Liver (tissue), 9 donors: ENCODE data around the gene KIR3DL1. TPM values are rescaled to one million over a fixed set of nuclear protein-coding genes. Genes with fewer than 3 reads are reported as not detected.
A peak's percentile ranks its signal among the peaks of the same experiment; 100 is the strongest.

ENCODE experiments used
- DNase-seq: peaks from one replicate; pipeline ENCODE4 v3.0.0-alpha.2; 2017; ENCODE audit warnings: low spot score
- H3K27ac ChIP-seq, 2 donors: one replicate each; pipeline ENCODE4 v1.7.0; 2013; ENCODE audit warnings: inconsistent platforms in 2 of 2, low read length in 2 of 2, control low read depth in 1 of 2, low read depth in 1 of 2, mild to moderate bottlenecking in 1 of 2
- H3K27me3 ChIP-seq, 4 donors: one replicate each; pipeline versions ENCODE4 v1.6.1 to v1.7.0; 2013; ENCODE audit warnings: low read length in 3 of 4, inconsistent platforms in 1 of 4, mild to moderate bottlenecking in 1 of 4, moderate library complexity in 1 of 4; ENCODE audit not compliant: control insufficient read depth in 4 of 4, insufficient read depth in 4 of 4
- H3K36me3 ChIP-seq, 4 donors: one replicate each; pipeline versions ENCODE4 v1.6.1 to v1.7.0; 2013; ENCODE audit warnings: low read length in 3 of 4, mild to moderate bottlenecking in 3 of 4, low read depth in 1 of 4, moderate library complexity in 1 of 4; ENCODE audit not compliant: control insufficient read depth in 4 of 4, insufficient read depth in 3 of 4
- H3K4me1 ChIP-seq, 4 donors: one replicate each; pipeline versions ENCODE4 v1.6.1 to v1.7.0; 2013; ENCODE audit warnings: low read length in 3 of 4, mild to moderate bottlenecking in 3 of 4, moderate library complexity in 1 of 4; ENCODE audit not compliant: control insufficient read depth in 4 of 4, insufficient read depth in 4 of 4
- H3K4me3 ChIP-seq, 3 donors: one replicate each; pipeline versions ENCODE4 v1.6.1 to v1.7.0; 2013; ENCODE audit warnings: low read length in 3 of 3, control low read depth in 1 of 3, low read depth in 1 of 3, mild to moderate bottlenecking in 1 of 3
- H3K9ac ChIP-seq, 2 donors: one replicate each; pipeline ENCODE4 v1.7.0; 2013; ENCODE audit warnings: low read length in 2 of 2, mild to moderate bottlenecking in 2 of 2, moderate library complexity in 2 of 2, control low read depth in 1 of 2, low read depth in 1 of 2
- H3K9me3 ChIP-seq, 4 donors: one replicate each; pipeline versions ENCODE4 v1.6.1 to v1.7.0; 2013; ENCODE audit warnings: low read length in 3 of 4; ENCODE audit not compliant: control insufficient read depth in 4 of 4
- CTCF ChIP-seq: fragments of 150-350 bp; IDR thresholded peaks from 2 replicates; pipeline ENCODE4 v1.5.1; 2017; ENCODE audit warnings: improper control_type of control experiment, low read depth, low read length; ENCODE audit not compliant: missing input control
- FOXA2 ChIP-seq: IDR thresholded peaks from 2 replicates; pipeline ENCODE4 v1.6.1; 2016; ENCODE audit warnings: antibody characterized with exemption
- GABPA ChIP-seq, 2 donors: IDR thresholded peaks in 1 of 2; conservative IDR thresholded peaks in 1 of 2; 2 replicates each; pipeline ENCODE4 v1.6.1; 2016; ENCODE audit warnings: antibody characterized with exemption in 2 of 2, mild to moderate bottlenecking in 1 of 2, moderate library complexity in 1 of 2
- HNF4A ChIP-seq, 2 donors: conservative IDR thresholded peaks; 2 replicates each; pipeline ENCODE4 v1.6.1; 2016; ENCODE audit warnings: antibody characterized with exemption in 2 of 2, mild to moderate bottlenecking in 2 of 2
- HNF4G ChIP-seq: IDR thresholded peaks from 2 replicates; pipeline ENCODE4 v1.6.1; 2016; ENCODE audit warnings: antibody characterized with exemption
- JUND ChIP-seq, 2 donors: IDR thresholded peaks; 2 replicates each; pipeline ENCODE4 v1.6.1; 2016; ENCODE audit warnings: antibody characterized with exemption in 2 of 2
- MAX ChIP-seq: IDR thresholded peaks from 2 replicates; pipeline ENCODE4 v1.6.1; 2016; ENCODE audit warnings: antibody characterized with exemption
- NR2F2 ChIP-seq: IDR thresholded peaks from 2 replicates; pipeline ENCODE4 v1.6.1; 2016; ENCODE audit warnings: antibody characterized with exemption
- RAD21 ChIP-seq, 2 donors: IDR thresholded peaks; 2 replicates each; pipeline ENCODE4 v1.6.1; 2016; ENCODE audit warnings: antibody characterized with exemption in 2 of 2, mild to moderate bottlenecking in 2 of 2
- REST ChIP-seq: IDR thresholded peaks from 2 replicates; pipeline ENCODE4 v1.6.1; 2016; ENCODE audit warnings: antibody characterized with exemption, mild to moderate bottlenecking
- RXRA ChIP-seq, 2 donors: IDR thresholded peaks; 2 replicates each; pipeline ENCODE4 v1.6.1; 2017 to 2018; ENCODE audit warnings: antibody characterized with exemption in 2 of 2, mild to moderate bottlenecking in 1 of 2
- SP1 ChIP-seq: IDR thresholded peaks from 2 replicates; pipeline ENCODE4 v1.6.1; 2018; ENCODE audit warnings: antibody characterized with exemption, mild to moderate bottlenecking
- TAF1 ChIP-seq: conservative IDR thresholded peaks from 2 replicates; pipeline ENCODE4 v1.6.1; 2016; ENCODE audit warnings: antibody characterized with exemption, mild to moderate bottlenecking
- YY1 ChIP-seq: IDR thresholded peaks from 2 replicates; pipeline ENCODE4 v1.6.1; 2016; ENCODE audit warnings: antibody characterized with exemption, mild to moderate bottlenecking
- ZBTB33 ChIP-seq: IDR thresholded peaks from 2 replicates; pipeline ENCODE4 v1.6.1; 2016; ENCODE audit warnings: antibody characterized with exemption
- WGBS: extraction: QIAGEN DNeasy Blood & Tissue Kit; methylation state at CpG from one replicate; pipeline ENCODE4 v1.1.7; 2013; 5-methylcytosine and 5-hydroxymethylcytosine counted together
- polyA plus RNA-seq, 2 donors: library from polyadenylated mRNA; stranded (reverse) in 1 of 2; unstranded in 1 of 2; fragments of 200-250 nt in 1 of 2; fragments of >200 nt in 1 of 2; fragmentation: Nextera tagmentation in 1 of 2; extraction: Ambion mirVana in 1 of 2; gene quantifications; one replicate each; pipeline versions ENCODE4 v1.2.1 to v1.2.3, GENCODE V29; 2013 to 2015
- total RNA-seq, 2 donors: library from RNA; depleted of rRNA; stranded (reverse); fragments of >200 nt; gene quantifications; one replicate each; pipeline ENCODE4 v1.2.3, GENCODE V29; 2014
- donor health status: healthy.
- donor health status: healthy.
- donor health status: healthy.
- donor health status: healthy.
- donor health status: healthy.

Gene KIR3DL1
- total and polyA plus RNA-seq, 4 donors = 0.07 to 0.08 TPM; not detected in 2

GRCh38 chr19:54791476-54791875 is 24.8 kb upstream of the KIR3DL1 start:
- WGBS = 83% methylated on average over 6 of the region's 6 CpGs

GRCh38 chr19:54792814-54793213 is 23.5 kb upstream of the KIR3DL1 start:
- no peaks in the 10 kb centered on the region for H3K36me3 ChIP-seq
- no peaks in the 10 kb centered on the region for H3K9me3 ChIP-seq
- H3K9ac ChIP-seq = peak overlapping the region in 1 of 2 donors; percentile 45
- no peaks in the 10 kb centered on the region for H3K4me1 ChIP-seq
- H3K27me3 ChIP-seq = peaks cover 0 to 3% (median 0%) of the 10 kb centered on the region in 4 donors
- TF ChIP-seq GABPA (IDR thresholded peaks at IDR 0.05 in 1 of 2, conservative IDR thresholded peaks at IDR 0.05 in 1 of 2) = no peak
- TF ChIP-seq NR2F2 = peak; percentile 48
- TF ChIP-seq RAD21 (IDR thresholded peaks at IDR 0.05) = no peak
- TF ChIP-seq YY1 = peak; percentile 16
- no peak for TF ChIP-seq REST
- TF ChIP-seq HNF4A (conservative IDR thresholded peaks at IDR 0.05) = no peak
- no peak for TF ChIP-seq FOXA2
- no peak for TF ChIP-seq RXRA (IDR thresholded peaks at IDR 0.05)
- TF ChIP-seq JUND (IDR thresholded peaks at IDR 0.05) = no peak
- no peak for TF ChIP-seq SP1
- no peak for TF ChIP-seq CTCF
- no peak for DNase-seq
- peak overlapping the region in 1 of 3 donors; percentile 8 for H3K4me3 ChIP-seq
- no peak overlapping the region for H3K27ac ChIP-seq
- WGBS = 46% methylated on average over 8 of the region's 8 CpGs

More at GRCh38 chr19:54791476-54791875, 24.8 kb upstream of the KIR3DL1 start:
- H3K9me3 ChIP-seq = no peaks in the 10 kb centered on the region
- H3K4me3 ChIP-seq = no peak overlapping the region
- TF ChIP-seq RAD21 (IDR thresholded peaks at IDR 0.05) (no peak), HNF4G (no peak), YY1 (no peak), TAF1 (no peak), GABPA (IDR thresholded peaks at IDR 0.05 in 1 of 2, conservative IDR thresholded peaks at IDR 0.05 in 1 of 2) (no peak), NR2F2 (no peak), CTCF (no peak), ZBTB33 (no peak), MAX (no peak), HNF4A (conservative IDR thresholded peaks at IDR 0.05) (no peak), SP1 (no peak)
- no peak overlapping the region for H3K9ac ChIP-seq
- H3K27me3 ChIP-seq = no peaks in the 10 kb centered on the region
- H3K4me1 ChIP-seq = no peaks in the 10 kb centered on the region
- no peak overlapping the region for H3K27ac ChIP-seq
- DNase-seq = no peak
- no peaks in the 10 kb centered on the region for H3K36me3 ChIP-seq
